Middle frontal gyrus (tissue), 1 donor: ENCODE data around the gene EFNA3.
"Not testable (repeated sequence)": the region's sequence is repeated elsewhere in the genome, so short reads cannot be mapped to it uniquely, and the experiment has no call there.

Experiments
- DNase-seq: peaks from one replicate; pipeline ENCODE4 v3.0.0-alpha.2; 2015; ENCODE audit warnings: low spot score; ENCODE audit errors: extremely low spot score

Gene EFNA3

GRCh38 chr1:155108296-155108695 lies 29.7 kb downstream of the EFNA3 start:
- DNase-seq, result no peak

- no peak for DNase-seq
Measured at GRCh38 chr1:155110381-155110780, 31.7 kb downstream of the EFNA3 start.

GRCh38 chr1:155110826-155111225 lies 32.2 kb downstream of the EFNA3 start:
- DNase-seq, result no peak

- DNase-seq, result no peak
Measured at GRCh38 chr1:155113450-155113980, 34.9 kb downstream of the EFNA3 start.

GRCh38 chr1:155116113-155116764 lies 37.6 kb downstream of the EFNA3 start:
- DNase-seq, result no peak

- DNase-seq, result no peak
Measured at GRCh38 chr1:155117610-155118009, 39.0 kb downstream of the EFNA3 start.

- DNase-seq, result not testable (repeated sequence)
Measured at GRCh38 chr1:155118090-155118489, 39.5 kb downstream of the EFNA3 start.

GRCh38 chr1:155120253-155120652 lies 41.6 kb downstream of the EFNA3 start:
- no peak for DNase-seq

- no peak for DNase-seq
Measured at GRCh38 chr1:155121249-155121648, 42.6 kb downstream of the EFNA3 start.

- DNase-seq, result no peak
Measured at GRCh38 chr1:155122308-155122707, 43.7 kb downstream of the EFNA3 start.

- DNase-seq, result no peak
Measured at GRCh38 chr1:155123801-155124200, 45.2 kb downstream of the EFNA3 start.

- no peak for DNase-seq
Measured at GRCh38 chr1:155124503-155125463, 46.1 kb downstream of the EFNA3 start.

- no peak for DNase-seq
Measured at GRCh38 chr1:155125511-155125945, 46.9 kb downstream of the EFNA3 start.

- DNase-seq, result peak; percentile 37
Measured at GRCh38 chr1:155125946-155126555, 47.4 kb downstream of the EFNA3 start.

- no peak for DNase-seq
Measured at GRCh38 chr1:155126556-155127104, 48.0 kb downstream of the EFNA3 start.

- peak; percentile 84 for DNase-seq
Measured at GRCh38 chr1:155127105-155127966, 48.7 kb downstream of the EFNA3 start, which contains the start of gene EFNA1. TSS of gene EFNA1 (plus strand) at chr1:155127876. CDS start at chr1:155127978, 102 bp downstream.

GRCh38 chr1:155127967-155128754 lies 49.5 kb downstream of the EFNA3 start:
- no peak for DNase-seq

- DNase-seq, result no peak
Measured at GRCh38 chr1:155128755-155129473, 50.3 kb downstream of the EFNA3 start.
